ENCODE measurements around the gene HPS5.

DNA sequence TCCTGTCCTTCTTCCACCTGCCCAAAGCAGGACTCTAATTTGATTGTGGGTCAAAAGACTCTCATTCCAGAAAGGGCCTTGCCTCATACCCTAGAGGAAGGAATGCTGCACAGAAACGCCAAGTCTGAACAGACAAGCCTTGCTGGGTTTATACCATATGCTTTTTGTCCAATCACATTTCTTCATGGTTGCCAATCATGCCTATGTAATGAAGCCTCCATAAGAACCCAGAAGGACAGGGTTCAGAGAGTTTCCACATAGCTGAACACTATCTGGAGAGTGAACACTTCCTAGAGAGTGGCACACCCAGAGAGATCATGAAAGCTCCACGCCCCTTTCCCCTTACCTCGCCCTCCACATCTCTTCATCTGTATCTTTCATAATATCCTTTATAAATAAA, 68.7 kb downstream of the HPS5 start:
- TF ChIP-seq, protein P1, sequence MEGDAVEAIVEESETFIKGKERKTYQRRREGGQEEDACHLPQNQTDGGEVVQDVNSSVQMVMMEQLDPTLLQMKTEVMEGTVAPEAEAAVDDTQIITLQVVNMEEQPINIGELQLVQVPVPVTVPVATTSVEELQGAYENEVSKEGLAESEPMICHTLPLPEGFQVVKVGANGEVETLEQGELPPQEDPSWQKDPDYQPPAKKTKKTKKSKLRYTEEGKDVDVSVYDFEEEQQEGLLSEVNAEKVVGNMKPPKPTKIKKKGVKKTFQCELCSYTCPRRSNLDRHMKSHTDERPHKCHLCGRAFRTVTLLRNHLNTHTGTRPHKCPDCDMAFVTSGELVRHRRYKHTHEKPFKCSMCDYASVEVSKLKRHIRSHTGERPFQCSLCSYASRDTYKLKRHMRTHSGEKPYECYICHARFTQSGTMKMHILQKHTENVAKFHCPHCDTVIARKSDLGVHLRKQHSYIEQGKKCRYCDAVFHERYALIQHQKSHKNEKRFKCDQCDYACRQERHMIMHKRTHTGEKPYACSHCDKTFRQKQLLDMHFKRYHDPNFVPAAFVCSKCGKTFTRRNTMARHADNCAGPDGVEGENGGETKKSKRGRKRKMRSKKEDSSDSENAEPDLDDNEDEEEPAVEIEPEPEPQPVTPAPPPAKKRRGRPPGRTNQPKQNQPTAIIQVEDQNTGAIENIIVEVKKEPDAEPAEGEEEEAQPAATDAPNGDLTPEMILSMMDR (conservative IDR thresholded peaks at IDR 0.05; ENCODE audit: low read length) = no peak
- no peak for TF ChIP-seq EZH2phosphoT487 (IDR thresholded peaks at IDR 0.05; ENCODE audit: borderline replicate concordance, low read depth, low read length)

Data from OCI-LY7 (cell line).